Muscle of leg (tissue), 11 donors: Measurements from ENCODE around the gene AHCYL1. TPM values are rescaled to one million over a fixed set of nuclear protein-coding genes. Genes with fewer than 3 reads are reported as not detected.

Source experiments
- DNase-seq: peaks from one replicate; pipeline ENCODE4 v3.0.0; 2013
- H3K27ac ChIP-seq: one replicate; pipeline ENCODE4 v1.5.1; 2013; ENCODE audit warnings: mild to moderate bottlenecking, low read length, control low read depth
- H3K27me3 ChIP-seq: one replicate; pipeline ENCODE4 v1.6.1; 2013; ENCODE audit warnings: low read length; ENCODE audit not compliant: control insufficient read depth, insufficient read depth
- H3K36me3 ChIP-seq: one replicate; pipeline ENCODE4 v1.6.1; 2013; ENCODE audit warnings: low read length; ENCODE audit not compliant: control insufficient read depth, insufficient read depth
- H3K4me1 ChIP-seq: one replicate; pipeline ENCODE4 v1.6.1; 2013; ENCODE audit warnings: low read length; ENCODE audit not compliant: control insufficient read depth, insufficient read depth
- H3K4me3 ChIP-seq: one replicate; pipeline ENCODE4 v1.5.1; 2013; ENCODE audit warnings: low read length, control low read depth
- H3K9me3 ChIP-seq: replicated peaks from 2 replicates; pipeline ENCODE4 v1.6.1; 2013; ENCODE audit warnings: low read depth, low read length; ENCODE audit not compliant: control insufficient read depth
- WGBS: methylation state at CpG from one replicate; pipeline ENCODE4 v1.1.5; 2013; ENCODE audit warnings: missing lambda C conversion rate; ENCODE audit not compliant: insufficient coverage; 5-methylcytosine and 5-hydroxymethylcytosine counted together
- polyA plus RNA-seq, 8 donors: library from polyadenylated mRNA; unstranded; fragments of 120-200 nt; gene quantifications; one replicate each; pipeline versions ENCODE4 v1.2.1 to v1.2.3, GENCODE V29; 2013; ENCODE audit warnings: inconsistent platforms in 1 of 8, low replicate concordance in 1 of 8; ENCODE audit not compliant: insufficient read length in 8 of 8, insufficient read depth in 1 of 8
- total RNA-seq: library from RNA; stranded (reverse); fragments of 120-200 nt; gene quantifications from one replicate; pipeline ENCODE4 v1.2.4, GENCODE V29; 2013

Gene AHCYL1
- total and polyA plus RNA-seq, 9 donors = 20.6 to 50.9 (median 40.4) TPM

- no peaks in the 10 kb centered on the region for H3K9me3 ChIP-seq
- no peaks in the 10 kb centered on the region for H3K36me3 ChIP-seq
- H3K4me3 ChIP-seq = no peak overlapping the region
- H3K27ac ChIP-seq = no peak overlapping the region
- no peaks in the 10 kb centered on the region for H3K27me3 ChIP-seq
- no peak for DNase-seq
- no peaks in the 10 kb centered on the region for H3K4me1 ChIP-seq
- 71% methylated on average over 1 of the region's 3 CpGs for WGBS
These were observed 14.7 kb upstream of the AHCYL1 start for GRCh38 chr1:109969907-109970306.

- H3K9me3 ChIP-seq = no peaks in the 10 kb centered on the region
- H3K4me1 ChIP-seq = peaks cover 3% of the 10 kb centered on the region
- no peak overlapping the region for H3K4me3 ChIP-seq
- no peak for DNase-seq
- H3K36me3 ChIP-seq = no peaks in the 10 kb centered on the region
- no peak overlapping the region for H3K27ac ChIP-seq
- WGBS = no CpG with 5 or more reads among the region's 1 CpG
- peaks cover 2% of the 10 kb centered on the region for H3K27me3 ChIP-seq
These were observed 13.0 kb upstream of the AHCYL1 start for GRCh38 chr1:109971559-109971958.

- no peak for DNase-seq
- no peaks in the 10 kb centered on the region for H3K9me3 ChIP-seq
- H3K4me1 ChIP-seq = peaks cover 12% of the 10 kb centered on the region
- H3K27ac ChIP-seq = no peak overlapping the region
- no peak overlapping the region for H3K4me3 ChIP-seq
- 40% methylated on average over 1 of the region's 3 CpGs for WGBS
- peaks cover 2% of the 10 kb centered on the region for H3K27me3 ChIP-seq
- no peaks in the 10 kb centered on the region for H3K36me3 ChIP-seq
These were observed 10.4 kb upstream of the AHCYL1 start for GRCh38 chr1:109974191-109974590.

- H3K4me3 ChIP-seq = no peak overlapping the region
- H3K9me3 ChIP-seq = no peaks in the 10 kb centered on the region
- H3K36me3 ChIP-seq = no peaks in the 10 kb centered on the region
- no peak overlapping the region for H3K27ac ChIP-seq
- peaks cover 20% of the 10 kb centered on the region for H3K4me1 ChIP-seq
- no peak for DNase-seq
- peaks cover 2% of the 10 kb centered on the region for H3K27me3 ChIP-seq
- 77% methylated on average over 2 of the region's 3 CpGs for WGBS
These were observed 8.8 kb upstream of the AHCYL1 start for GRCh38 chr1:109975718-109976117.

GRCh38 chr1:109976762-109977161 is 7.8 kb upstream of the AHCYL1 start:
- Histone ChIP-seq H3K4me3 (no peak overlapping the region), H3K27me3 (peaks cover 2% of the 10 kb centered on the region), H3K36me3 (no peaks in the 10 kb centered on the region), H3K27ac (no peak overlapping the region), H3K9me3 (no peaks in the 10 kb centered on the region), H3K4me1 (peaks cover 20% of the 10 kb centered on the region)
- DNase-seq = no peak
- 95% methylated on average over 2 of the region's 4 CpGs for WGBS

GRCh38 chr1:109977225-109977624 is 7.3 kb upstream of the AHCYL1 start:
- Histone ChIP-seq H3K27me3 (peaks cover 2% of the 10 kb centered on the region), H3K9me3 (no peaks in the 10 kb centered on the region), H3K4me1 (peaks cover 20% of the 10 kb centered on the region), H3K36me3 (no peaks in the 10 kb centered on the region), H3K4me3 (no peak overlapping the region), H3K27ac (peak overlapping the region; percentile 7)
- WGBS = 79% methylated on average over 4 of the region's 8 CpGs
- peak; percentile 58 for DNase-seq

GRCh38 chr1:109977657-109978378 is 6.7 kb upstream of the AHCYL1 start:
- H3K4me3 ChIP-seq = no peak overlapping the region
- peaks cover 20% of the 10 kb centered on the region for H3K4me1 ChIP-seq
- 71% methylated on average over 5 of the region's 12 CpGs for WGBS
- H3K27ac ChIP-seq = peak overlapping the region; percentile 7
- no peaks in the 10 kb centered on the region for H3K9me3 ChIP-seq
- DNase-seq = peak; percentile 56
- no peaks in the 10 kb centered on the region for H3K36me3 ChIP-seq
- H3K27me3 ChIP-seq = peaks cover 6% of the 10 kb centered on the region

- Histone ChIP-seq H3K36me3 (no peaks in the 10 kb centered on the region), H3K4me1 (peaks cover 26% of the 10 kb centered on the region), H3K27ac (no peak overlapping the region), H3K9me3 (no peaks in the 10 kb centered on the region), H3K4me3 (no peak overlapping the region), H3K27me3 (peaks cover 8% of the 10 kb centered on the region)
- WGBS = 65% methylated on average over 4 of the region's 9 CpGs
- no peak for DNase-seq
These were observed 5.6 kb upstream of the AHCYL1 start for GRCh38 chr1:109978761-109979488.

GRCh38 chr1:109979489-109980091 is 5.0 kb upstream of the AHCYL1 start:
- Histone ChIP-seq H3K4me3 (no peak overlapping the region), H3K4me1 (peaks cover 30% of the 10 kb centered on the region), H3K27ac (no peak overlapping the region), H3K27me3 (peaks cover 9% of the 10 kb centered on the region), H3K9me3 (no peaks in the 10 kb centered on the region), H3K36me3 (no peaks in the 10 kb centered on the region)
- WGBS = 62% methylated on average over 3 of the region's 5 CpGs
- DNase-seq = no peak

GRCh38 chr1:109980324-109981003 is 4.1 kb upstream of the AHCYL1 start:
- 72% methylated on average over 4 of the region's 6 CpGs for WGBS
- Histone ChIP-seq H3K4me3 (no peak overlapping the region), H3K27me3 (peaks cover 9% of the 10 kb centered on the region), H3K4me1 (peaks cover 33% of the 10 kb centered on the region), H3K36me3 (no peaks in the 10 kb centered on the region), H3K27ac (no peak overlapping the region), H3K9me3 (no peaks in the 10 kb centered on the region)
- no peak for DNase-seq
